IMR-90 (cell line): ENCODE data around the gene FLCN. TPM values are rescaled to one million over a fixed set of nuclear protein-coding genes. Genes with fewer than 3 reads are reported as not detected.

Experiments
- ATAC-seq: fragments of 200-7000 bp; cut with Tn5 transposase; 2 replicates; pipeline ENCODE4 v1.9.1; 2020; ENCODE audit warnings: low read depth, mild to moderate bottlenecking, moderate library complexity
- BruUV-seq: library from RNA; stranded (reverse); fragments of 400-500 nt; replicated peaks from 2 replicates; lab custom pipeline; 2021; lab: Mats Ljungman, UMichigan
- CTCF ChIA-PET: fragments of 300-600 bp; formaldehyde crosslinking; extraction: SDS; loops from one replicate; lab custom pipeline; 2021; ENCODE audit warnings: antibody characterized with exemption; lab: Yijun Ruan, JAX
- POLR2A ChIA-PET: fragments of 300-600 bp; sonication (Branson Sonifier 250); formaldehyde crosslinking; loops from one replicate; lab custom pipeline; 2022; ENCODE audit warnings: antibody characterized with exemption; ENCODE audit not compliant: unreplicated experiment; lab: Charles Lee
- DNase-seq: peaks from one replicate; pipeline ENCODE4 v3.0.0; 2013
- H2AFZ ChIP-seq: replicated peaks from 2 replicates; pipeline ENCODE3; 2013; ENCODE audit warnings: low read length, mild to moderate bottlenecking; ENCODE audit not compliant: poor library complexity
- H2AK5ac ChIP-seq: 2 replicates; pipeline ENCODE4 v1.6.1; 2013; ENCODE audit warnings: low read depth, low read length, inconsistent platforms
- H2AK9ac ChIP-seq: replicated peaks from 2 replicates; pipeline ENCODE3; 2013; ENCODE audit warnings: mild to moderate bottlenecking, low read depth, low read length, moderate library complexity; ENCODE audit not compliant: poor library complexity
- H2BK120ac ChIP-seq: 2 replicates; pipeline ENCODE4 v1.6.1; 2013; ENCODE audit warnings: low read depth, low read length, inconsistent platforms
- H2BK15ac ChIP-seq: 3 replicates; pipeline ENCODE4 v1.6.1; 2013; ENCODE audit warnings: low read depth, low read length, inconsistent platforms
- H2BK20ac ChIP-seq: 2 replicates; pipeline ENCODE4 v1.6.1; 2013; ENCODE audit warnings: low read depth, mild to moderate bottlenecking, inconsistent platforms, low read length, moderate library complexity
- H2BK5ac ChIP-seq: 2 replicates; pipeline ENCODE4 v1.6.1; 2013; ENCODE audit warnings: mild to moderate bottlenecking, low read depth, low read length, inconsistent platforms; ENCODE audit not compliant: poor library complexity, severe bottlenecking
- H3K14ac ChIP-seq: replicated peaks from 2 replicates; pipeline ENCODE4 v1.6.1; 2013; ENCODE audit warnings: low read depth, low read length, inconsistent platforms
- H3K18ac ChIP-seq: 2 replicates; pipeline ENCODE4 v1.6.1; 2013; ENCODE audit warnings: low read depth, low read length, control low read depth
- H3K23ac ChIP-seq: 2 replicates; pipeline ENCODE4 v1.6.1; 2013; ENCODE audit warnings: low read depth, low read length, inconsistent platforms
- H3K27ac ChIP-seq: 2 replicates; pipeline ENCODE4 v1.5.1; 2013; ENCODE audit warnings: mild to moderate bottlenecking, control low read depth, low read length; ENCODE audit not compliant: insufficient read depth
- H3K27me3 ChIP-seq: 2 replicates; pipeline ENCODE4 v1.6.1; 2013; ENCODE audit warnings: low read length; ENCODE audit not compliant: control insufficient read depth, insufficient read depth
- H3K36me3 ChIP-seq: 2 replicates; pipeline ENCODE4 v1.6.1; 2013; ENCODE audit warnings: low read length, mixed read lengths; ENCODE audit not compliant: control insufficient read depth, insufficient read depth
- H3K4ac ChIP-seq: 2 replicates; pipeline ENCODE4 v1.6.1; 2013; ENCODE audit warnings: low read depth, low read length, inconsistent platforms
- H3K4me1 ChIP-seq: 2 replicates; pipeline ENCODE4 v1.6.1; 2013; ENCODE audit warnings: low read length, mixed read lengths; ENCODE audit not compliant: control insufficient read depth, insufficient read depth
- H3K4me2 ChIP-seq: 2 replicates; pipeline ENCODE4 v1.6.1; 2013; ENCODE audit warnings: low read depth, mild to moderate bottlenecking, control low read depth, low read length, moderate library complexity
- H3K4me3 ChIP-seq: 2 replicates; pipeline ENCODE4 v1.5.1; 2013; ENCODE audit warnings: low read depth, mild to moderate bottlenecking, control low read depth, low read length, moderate library complexity; ENCODE audit not compliant: insufficient read depth
- H3K56ac ChIP-seq: 2 replicates; pipeline ENCODE4 v1.6.1; 2013; ENCODE audit warnings: low read length, inconsistent platforms; ENCODE audit not compliant: insufficient read depth; ENCODE audit errors: extremely low read depth
- H3K79me1 ChIP-seq, 2 experiments: 2 replicates each; pipeline ENCODE4 v1.6.1; 2013; ENCODE audit warnings: low read length in 2 of 2, inconsistent platforms in 1 of 2, low read depth in 1 of 2
- H3K9ac ChIP-seq: 2 replicates; pipeline ENCODE4 v1.6.1; 2013; ENCODE audit warnings: low read depth, low read length, control low read depth
- H3K9me1 ChIP-seq: 2 replicates; pipeline ENCODE4 v1.6.1; 2013; ENCODE audit warnings: low read length, inconsistent platforms; ENCODE audit not compliant: insufficient read depth
- H3K9me3 ChIP-seq: 2 replicates; pipeline ENCODE4 v1.6.1; 2013; ENCODE audit warnings: low read length; ENCODE audit not compliant: control insufficient read depth, insufficient read depth
- H4K20me1 ChIP-seq: 2 replicates; pipeline ENCODE4 v1.6.1; 2013; ENCODE audit warnings: low read length, inconsistent platforms; ENCODE audit not compliant: insufficient read depth
- H4K5ac ChIP-seq: 2 replicates; pipeline ENCODE4 v1.6.1; 2013; ENCODE audit warnings: mild to moderate bottlenecking, low read depth, low read length, control low read depth
- H4K8ac ChIP-seq, 2 experiments: 2 replicates each; pipeline ENCODE4 v1.6.1; 2013; ENCODE audit warnings: low read depth in 2 of 2, low read length in 2 of 2, control low read depth in 1 of 2, inconsistent platforms in 1 of 2
- H4K91ac ChIP-seq: 2 replicates; pipeline ENCODE4 v1.6.1; 2013; ENCODE audit warnings: low read depth, low read length, inconsistent platforms; ENCODE audit not compliant: insufficient read depth
- BHLHE40 ChIP-seq: fragments of 150-350 bp; IDR thresholded peaks from 2 replicates; pipeline ENCODE4 v1.6.1; 2016; ENCODE audit warnings: mild to moderate bottlenecking, low read depth, low read length
- FOS ChIP-seq: fragments of 150-350 bp; IDR thresholded peaks from 2 replicates; pipeline ENCODE4 v1.6.1; 2016; ENCODE audit warnings: low read depth, low read length
- MAZ ChIP-seq: IDR thresholded peaks from 2 replicates; pipeline ENCODE4 v1.6.1; 2012; ENCODE audit warnings: low read depth, mild to moderate bottlenecking, low read length, improper control_type of control experiment, moderate library complexity, borderline replicate concordance
- RCOR1 ChIP-seq: IDR thresholded peaks from 2 replicates; pipeline ENCODE4 v1.6.1; 2012; ENCODE audit warnings: mild to moderate bottlenecking, low read length, improper control_type of control experiment; ENCODE audit not compliant: insufficient replicate concordance
- WGBS, 2 experiments: methylation state at CpG; one replicate each; pipeline versions ENCODE4 v1.1.5 to v1.1.7; 2013; ENCODE audit warnings: missing lambda C conversion rate in 2 of 2; ENCODE audit not compliant: insufficient read length in 1 of 2; ENCODE audit errors: extremely low coverage in 2 of 2; 5-methylcytosine and 5-hydroxymethylcytosine counted together
- dilution Hi-C: fragments of 300-500 bp; cut with HindIII; formaldehyde crosslinking; loops from one replicate; pipeline ENCODE4 v1.14.3; 2018; ENCODE audit warnings: low sequenced_read_pairs; ENCODE audit not compliant: unreplicated experiment
- in situ Hi-C: fragments of 300-500 bp; cut with MboI; formaldehyde crosslinking; loops from 3 replicates; pipeline ENCODE4 v1.14.3; 2019; ENCODE audit warnings: low sequenced_read_pairs, inconsistent platforms, mixed read lengths
- intact Hi-C: fragments of 100-400 bp; cut with micrococcal nuclease; formaldehyde crosslinking; loops from 2 replicates; pipeline ENCODE4 v1.10.0; 2022
- polyA plus RNA-seq, 3 experiments: library from polyadenylated mRNA; depleted of rRNA; stranded (reverse); fragments of >200 nt; gene quantifications; 2 replicates each; pipeline ENCODE4 v1.2.3, GENCODE V29; 2012; ENCODE audit warnings: low replicate concordance in 1 of 3
- total RNA-seq: library from RNA; depleted of rRNA; stranded (reverse); fragments of >200 nt; gene quantifications from 2 replicates; pipeline ENCODE4 v1.2.3, GENCODE V29; 2012

The FLCN gene
- total and polyA plus RNA-seq, 2 of the 4 experiments (the other 2 are of a cell fraction) = 16.8 to 24.8 TPM

DNA sequence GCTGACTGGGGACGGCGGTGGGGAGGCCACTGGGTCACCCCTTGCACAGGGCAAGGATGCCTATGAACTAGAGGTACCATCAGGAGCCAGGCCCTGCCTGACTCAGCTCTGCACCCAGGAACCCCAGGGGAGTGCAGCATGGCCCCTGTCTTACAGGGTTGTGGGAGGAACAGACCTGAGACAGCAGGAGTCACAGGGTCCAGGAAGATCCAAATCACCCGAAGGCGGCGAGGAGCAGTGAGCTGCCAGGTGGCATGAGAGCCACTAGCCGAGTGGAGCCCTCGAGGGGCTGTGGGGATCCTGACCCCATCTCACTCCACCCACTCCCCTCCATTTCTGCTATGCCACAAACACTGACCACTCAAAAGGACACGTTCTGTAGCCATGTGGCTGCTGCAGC is 61.6 kb downstream of the FLCN start:
- no peak overlapping the region for H4K5ac ChIP-seq

More for the DNA sequence above, 61.6 kb downstream of the FLCN start:
- Histone ChIP-seq H3K23ac (no peak overlapping the region), H4K91ac (no peak overlapping the region), H4K8ac (no peak overlapping the region), H3K27ac (no peak overlapping the region), H2AFZ (no peak overlapping the region), H3K4ac (no peak overlapping the region), H3K4me3 (no peak overlapping the region), H3K9ac (no peak overlapping the region), H2BK15ac (no peak overlapping the region), H4K20me1 (no peaks in the 10 kb centered on the region), H3K56ac (no peak overlapping the region), H3K9me3 (no peaks in the 10 kb centered on the region), H3K27me3 (no peaks in the 10 kb centered on the region), H3K18ac (no peak overlapping the region), H2AK5ac (no peak overlapping the region), H3K79me1 (peaks cover 3 to 21% of the 10 kb centered on the region in 2 experiments; a peak in 3 of 4 replicates), H2BK5ac (no peak overlapping the region), H3K9me1 (peaks cover 7% of the 10 kb centered on the region; the same call in 1 of the 2 replicates), H2AK9ac (no peak overlapping the region), H2BK120ac (no peak overlapping the region), H3K4me2 (no peak overlapping the region), H3K36me3 (peaks cover 77% of the 10 kb centered on the region), H3K4me1 (no peaks in the 10 kb centered on the region), H2BK20ac (no peak overlapping the region), H3K14ac (no peak overlapping the region)
- TF ChIP-seq RCOR1 (no peak), BHLHE40 (no peak), FOS (no peak), MAZ (no peak)
- ATAC-seq = no peak
- DNase-seq = no peak
- intact Hi-C loops = no loop called here
- no CpG with 5 or more reads among the region's 8 CpGs for WGBS, 2 experiments
- BruUV-seq = no TSS peak
- in situ Hi-C loops = no loop called here
- dilution Hi-C loops = no loop called here
- CTCF ChIA-PET = no interaction called here
- POLR2A ChIA-PET = no interaction called here
